ENCODE data around the gene ATF6.

ATF6 gene

GRCh38 chr1:161945306-161946060, 179.4 kb downstream of the ATF6 start:
- no peak for DNase-seq

- no peak for DNase-seq
Observed at GRCh38 chr1:161946071-161946987, 180.2 kb downstream of the ATF6 start.

- no peak for DNase-seq
Observed at GRCh38 chr1:161948435-161948834, 182.3 kb downstream of the ATF6 start.

GRCh38 chr1:161949548-161949947, 183.4 kb downstream of the ATF6 start:
- DNase-seq, result no peak

- DNase-seq, result no peak
Observed at GRCh38 chr1:161950377-161950776, 184.3 kb downstream of the ATF6 start.

- no peak for DNase-seq
Observed at GRCh38 chr1:161951646-161952045, 185.5 kb downstream of the ATF6 start.

GRCh38 chr1:161952607-161953172, 186.6 kb downstream of the ATF6 start:
- DNase-seq, result no peak

GRCh38 chr1:161953256-161953920, 187.3 kb downstream of the ATF6 start:
- DNase-seq, result no peak

- no peak for DNase-seq
Observed at GRCh38 chr1:161954050-161954449, 187.9 kb downstream of the ATF6 start.

GRCh38 chr1:161954466-161954865, 188.3 kb downstream of the ATF6 start:
- DNase-seq, result no peak

- no peak for DNase-seq
Observed at GRCh38 chr1:161955606-161956005, 189.5 kb downstream of the ATF6 start.

GRCh38 chr1:161956097-161956496, 190.0 kb downstream of the ATF6 start:
- no peak for DNase-seq

GRCh38 chr1:161956930-161957329, 190.8 kb downstream of the ATF6 start:
- DNase-seq, result no peak

- no peak for DNase-seq
Observed at GRCh38 chr1:161958425-161958824, 192.3 kb downstream of the ATF6 start.

GRCh38 chr1:161962091-161962887, 196.2 kb downstream of the ATF6 start:
- DNase-seq, result no peak

GRCh38 chr1:161966067-161966466, 199.9 kb downstream of the ATF6 start:
- no peak for DNase-seq

GRCh38 chr1:161970036-161970435, 203.9 kb downstream of the ATF6 start:
- no peak for DNase-seq

GRCh38 chr1:161970633-161971032, 204.5 kb downstream of the ATF6 start:
- DNase-seq, result no peak

- no peak for DNase-seq
Observed at GRCh38 chr1:161972828-161973227, 206.7 kb downstream of the ATF6 start.

GRCh38 chr1:161973924-161974845, 208.1 kb downstream of the ATF6 start:
- DNase-seq, result no peak

Data from activated CD4-positive, alpha-beta T cell treated with anti-CD3 and anti-CD28 coated beads for 1 hour (primary cell).